Neural crest cell (in vitro differentiated cells): ENCODE results near the gene PRH2. TPM values are rescaled to one million over a fixed set of nuclear protein-coding genes. Genes with fewer than 3 reads are reported as not detected.

Experiments used
- DNase-seq: peaks from one replicate; pipeline ENCODE4 v3.0.0; 2021; ENCODE audit warnings: low read depth, mixed read lengths, low spot score
- H3K27ac Mint-ChIP-seq: one replicate; pipeline ENCODE4 v1.8.0; 2021; ENCODE audit warnings: mild to moderate bottlenecking, mixed read lengths; ENCODE audit not compliant: unreplicated experiment
- H3K27me3 Mint-ChIP-seq: 2 replicates; pipeline ENCODE4 v1.8.0; 2021; ENCODE audit warnings: low read depth, mild to moderate bottlenecking, mixed read lengths
- H3K36me3 Mint-ChIP-seq: 2 replicates; pipeline ENCODE4 v1.8.0; 2021; ENCODE audit warnings: low read depth, mild to moderate bottlenecking, mixed read lengths
- H3K4me1 Mint-ChIP-seq: 2 replicates; pipeline ENCODE4 v1.8.0; 2021; ENCODE audit warnings: mixed read lengths
- H3K4me3 Mint-ChIP-seq: one replicate; pipeline ENCODE4 v1.8.0; 2021; ENCODE audit warnings: mild to moderate bottlenecking, mixed read lengths
- H3K9me3 Mint-ChIP-seq: 2 replicates; pipeline ENCODE4 v1.8.0; 2021; ENCODE audit warnings: mixed read lengths
- CTCF ChIP-seq: fragments of 200-600 bp; sonication (generic); conservative IDR thresholded peaks from 2 replicates; pipeline ENCODE4 v1.5.0; 2021; ENCODE audit warnings: antibody characterized with exemption, mild to moderate bottlenecking
- total RNA-seq: library from RNA; stranded (reverse); gene quantifications from 2 replicates; pipeline ENCODE4 v1.2.1, GENCODE V29; 2021

PRH2 gene
- total RNA-seq, 1 donor from 2014 or later, result not detected

DNA sequence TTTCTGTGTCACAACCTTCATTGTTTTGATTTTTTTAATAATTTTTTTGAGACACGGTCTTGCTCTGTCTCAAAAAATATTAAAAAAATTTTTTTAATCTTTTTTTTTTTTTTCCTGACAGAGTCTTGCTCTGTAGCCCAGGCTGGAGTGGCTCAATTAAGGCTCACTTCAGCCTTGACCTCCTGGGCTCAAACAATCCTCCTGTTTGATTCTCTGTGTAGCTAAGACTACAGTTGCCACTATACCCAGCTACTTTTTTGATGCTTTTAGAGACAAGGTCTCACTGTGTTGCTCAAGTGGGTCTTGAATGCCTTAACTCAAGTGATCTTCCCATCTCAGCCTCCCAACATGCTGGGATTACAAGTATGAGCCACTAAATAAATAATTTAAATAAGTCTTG is 9.2 kb upstream of the PRH2 start:
- DNase-seq, result no peak
- Mint-ChIP-seq H3K4me3 (no peak overlapping the region), H3K27ac (no peak overlapping the region), H3K9me3 (no peaks in the 10 kb centered on the region), H3K36me3 (peaks cover 6% of the 10 kb centered on the region), H3K27me3 (no peaks in the 10 kb centered on the region), H3K4me1 (no peaks in the 10 kb centered on the region)
- no peak for TF ChIP-seq CTCF

DNA sequence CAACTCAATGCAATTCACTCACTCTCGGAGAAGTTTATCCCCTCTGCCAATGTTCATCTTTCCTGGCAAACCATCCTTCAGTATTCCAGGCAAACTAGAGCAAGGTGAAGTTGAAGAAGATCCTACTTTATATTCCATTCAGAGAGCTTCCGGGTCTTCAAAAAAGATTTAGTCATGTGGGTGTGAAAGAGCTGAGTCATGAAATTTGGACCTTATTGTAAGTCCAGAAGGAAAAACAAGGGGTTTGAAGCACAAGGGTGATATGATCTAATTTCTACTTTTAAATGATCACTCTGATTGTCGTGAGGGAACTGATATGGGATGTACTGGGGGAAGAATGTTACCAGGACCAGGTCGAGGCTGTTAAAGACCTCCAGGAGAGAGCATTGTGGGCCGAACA is 2.8 kb upstream of the PRH2 start:
- no peak for TF ChIP-seq CTCF
- H3K9me3 Mint-ChIP-seq, result peaks cover 5% of the 10 kb centered on the region
- H3K4me3 Mint-ChIP-seq, result no peak overlapping the region
- DNase-seq, result no peak
- H3K4me1 Mint-ChIP-seq, result no peaks in the 10 kb centered on the region
- no peak overlapping the region for H3K27ac Mint-ChIP-seq
- no peaks in the 10 kb centered on the region for H3K27me3 Mint-ChIP-seq
- H3K36me3 Mint-ChIP-seq, result peaks cover 26% of the 10 kb centered on the region

DNA sequence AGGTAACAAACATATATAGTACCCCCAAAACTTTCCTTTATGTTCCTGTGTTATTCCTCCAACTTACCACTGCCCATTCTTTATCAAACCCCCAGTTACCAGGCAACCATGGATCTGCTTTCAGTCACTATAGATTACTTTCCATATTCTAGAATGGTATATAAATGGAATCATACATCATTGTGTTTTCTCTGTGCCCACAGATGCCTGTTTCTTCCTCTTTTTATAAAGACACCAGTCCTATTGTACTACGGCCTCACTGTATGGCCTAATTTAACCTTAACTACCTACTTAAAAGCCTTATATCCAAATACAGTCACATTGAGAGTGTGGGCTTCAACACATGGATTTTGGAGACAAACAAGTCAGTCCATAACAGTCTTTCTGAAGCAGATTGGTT is 7.5 kb downstream of the PRH2 start:
- no peak overlapping the region for H3K27ac Mint-ChIP-seq
- no peaks in the 10 kb centered on the region for H3K9me3 Mint-ChIP-seq
- H3K4me3 Mint-ChIP-seq, result no peak overlapping the region
- DNase-seq, result no peak
- H3K4me1 Mint-ChIP-seq, result no peaks in the 10 kb centered on the region
- peaks cover 3% of the 10 kb centered on the region for H3K36me3 Mint-ChIP-seq
- H3K27me3 Mint-ChIP-seq, result no peaks in the 10 kb centered on the region
- TF ChIP-seq CTCF, result no peak

DNA sequence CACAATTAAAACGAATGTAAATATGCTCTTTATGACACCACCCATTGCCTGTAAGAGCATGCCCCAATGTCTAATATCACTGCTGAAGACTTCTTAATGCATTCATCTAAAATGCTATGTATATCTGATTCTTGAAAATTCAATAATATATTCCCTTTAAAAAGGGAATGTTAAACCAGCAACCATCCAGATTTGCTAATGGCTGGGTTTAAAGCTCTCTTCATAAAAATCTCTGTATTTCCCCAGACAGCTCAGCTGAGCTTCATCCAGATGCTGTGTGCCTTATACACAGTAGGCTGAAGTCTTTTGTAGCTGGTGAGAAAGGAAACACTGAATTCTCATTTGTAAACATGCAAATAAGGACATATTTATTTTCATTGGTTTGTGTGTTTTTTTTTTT is 10.1 kb downstream of the PRH2 start, which contains the start of gene TAS2R14:
TAS2R14 (minus strand) TSS at position 101 of the 400 bp plus-strand sequence; CDS start at position 45, 56 bp downstream.
- no peak for DNase-seq
- H3K4me1 Mint-ChIP-seq, result no peaks in the 10 kb centered on the region
- H3K27me3 Mint-ChIP-seq, result no peaks in the 10 kb centered on the region
- H3K36me3 Mint-ChIP-seq, result peaks cover 16% of the 10 kb centered on the region
- TF ChIP-seq CTCF, result no peak
- peaks cover 5% of the 10 kb centered on the region for H3K9me3 Mint-ChIP-seq
- H3K27ac Mint-ChIP-seq, result no peak within 1 kb of the TSS
- H3K4me3 Mint-ChIP-seq, result no peak within 1 kb of the TSS

DNA sequence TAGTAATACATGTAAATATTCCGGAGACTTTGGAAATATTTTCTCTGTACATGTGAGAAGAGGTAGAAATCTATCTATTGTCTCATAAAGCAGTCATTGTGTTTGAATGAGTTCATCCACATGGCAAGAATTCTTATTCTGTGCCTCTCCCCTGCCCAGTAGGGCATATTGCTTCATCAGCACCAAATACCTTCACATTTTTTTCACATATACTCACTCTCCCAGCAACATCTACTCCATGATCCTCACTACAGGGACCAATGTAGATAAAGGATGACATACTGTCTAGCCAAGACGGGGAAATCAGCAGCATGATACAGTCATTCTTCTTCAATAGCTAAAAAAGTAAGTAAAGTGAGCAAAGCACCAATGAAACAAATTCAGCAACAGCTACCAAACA is 11.4 kb downstream of the PRH2 start:
- H3K27ac Mint-ChIP-seq, result no peak overlapping the region
- no peak for TF ChIP-seq CTCF
- no peaks in the 10 kb centered on the region for H3K27me3 Mint-ChIP-seq
- no peak for DNase-seq
- peaks cover 27% of the 10 kb centered on the region for H3K36me3 Mint-ChIP-seq
- H3K4me1 Mint-ChIP-seq, result no peaks in the 10 kb centered on the region
- H3K9me3 Mint-ChIP-seq, result peaks cover 5% of the 10 kb centered on the region
- H3K4me3 Mint-ChIP-seq, result no peak overlapping the region

DNA sequence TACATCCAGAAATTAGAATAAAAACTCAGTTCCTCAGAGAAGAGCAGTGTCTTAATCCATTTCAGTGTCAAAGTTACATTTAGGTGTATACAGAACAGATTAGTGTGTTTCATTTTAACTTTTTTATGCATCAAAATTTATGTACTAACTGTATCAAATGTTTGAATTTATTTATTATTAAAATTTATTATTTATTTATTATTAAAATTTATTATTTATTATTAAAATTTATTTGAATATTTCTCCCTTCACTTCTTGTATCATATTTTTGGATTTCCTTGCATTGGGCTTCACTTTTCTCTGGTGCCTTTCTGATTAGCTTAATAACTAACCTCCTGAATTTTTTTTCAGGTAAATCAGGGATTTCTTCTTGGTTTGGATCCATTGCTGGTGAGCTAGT is 12.3 kb downstream of the PRH2 start:
- no peak for TF ChIP-seq CTCF
- no peak for DNase-seq
- H3K9me3 Mint-ChIP-seq, result peaks cover 9% of the 10 kb centered on the region
- no peaks in the 10 kb centered on the region for H3K4me1 Mint-ChIP-seq
- H3K27ac Mint-ChIP-seq, result no peak overlapping the region
- no peak overlapping the region for H3K4me3 Mint-ChIP-seq
- no peaks in the 10 kb centered on the region for H3K27me3 Mint-ChIP-seq
- peaks cover 35% of the 10 kb centered on the region for H3K36me3 Mint-ChIP-seq
